ENCODE measurements around the gene TAS2R60. TPM values are rescaled to one million over a fixed set of nuclear protein-coding genes. Genes with fewer than 3 reads are reported as not detected.
"Not testable (repeated sequence)": the region's sequence is repeated elsewhere in the genome, so short reads cannot be mapped to it uniquely, and the experiment has no call there.

TAS2R60 gene
- total and polyA plus RNA-seq, 2 experiments from 2014 or later, result 0.37 to 4.0 TPM

DNA sequence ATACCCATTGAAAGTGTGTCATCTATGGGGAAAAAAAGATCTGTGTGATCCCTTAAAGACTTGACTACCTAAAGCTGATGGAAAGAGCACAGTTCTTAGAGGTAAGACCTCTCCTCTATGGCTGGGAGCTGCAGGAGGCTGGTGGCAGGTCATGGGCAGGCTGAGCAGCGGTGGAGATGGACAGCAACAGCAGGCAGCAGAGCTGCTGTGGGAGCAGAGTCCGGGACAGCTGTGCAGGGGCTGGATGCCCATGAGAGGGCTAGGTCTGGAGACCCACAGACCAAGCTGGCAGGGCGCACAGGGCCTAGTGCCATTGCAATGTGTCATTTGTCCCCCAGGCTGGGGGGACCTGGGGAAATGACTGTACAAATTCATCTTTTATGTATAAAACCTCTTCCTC lies 21.2 kb upstream of the TAS2R60 start:
- Histone ChIP-seq H3K27me3 (ENCODE audit: insufficient read depth) (no peaks in the 10 kb centered on the region), H3K36me3 (ENCODE audit: insufficient read depth) (0 out of 2 replicates have a peak, but pooled peaks cover 9% of the 10 kb centered on the region), H4K20me1 (replicated peaks; ENCODE audit: insufficient read depth) (no peaks in the 10 kb centered on the region), H3K9me2 (ENCODE audit: insufficient read depth) (0 out of 2 replicates have a peak, but pooled peaks cover 3% of the 10 kb centered on the region), H3K27ac (ENCODE audit: low read depth) (no peak overlapping the region), H3K4me2 (no peak overlapping the region), H3F3A (replicated peaks; ENCODE audit: low read depth) (no peaks in the 10 kb centered on the region), H3K79me2 (replicated peaks; ENCODE audit: insufficient read depth) (no peaks in the 10 kb centered on the region), H3K4me1 (ENCODE audit: insufficient read depth) (peaks cover 16% of the 10 kb centered on the region), H2AFZ (no peak overlapping the region), H3K4me3 (no peak overlapping the region)
- H3K27me3 Mint-ChIP-seq (ENCODE audit: insufficient read depth, low read depth, poor library complexity), result peaks cover 9% of the 10 kb centered on the region
- ATAC-seq, result no peak
- DNase-seq (ENCODE audit: low spot score), result no peak
- peaks cover 21% of the 10 kb centered on the region for H3K4me1 Mint-ChIP-seq
- H3K9me3 Mint-ChIP-seq, result peaks cover 39% of the 10 kb centered on the region
- H3K4me3 Mint-ChIP-seq, result no peak overlapping the region
- H3K27ac Mint-ChIP-seq, result no peak overlapping the region
- peaks cover 58% of the 10 kb centered on the region for H3K36me3 Mint-ChIP-seq (ENCODE audit: low read depth)
- TF ChIP-seq ZNF114 (CRISPR knock-in tag; IDR thresholded peaks at IDR 0.05) (no peak), CREB1 (CRISPR knock-in tag; IDR thresholded peaks at IDR 0.05; ENCODE audit: low read depth) (no peak), NANOG (IDR thresholded peaks at IDR 0.05; ENCODE audit: borderline replicate concordance) (no peak), JUNB (IDR thresholded peaks at IDR 0.05; ENCODE audit: unreplicated experiment) (no peak), REST (IDR thresholded peaks at IDR 0.05; ENCODE audit: unreplicated experiment) (no peak), ZNF331 (CRISPR knock-in tag; IDR thresholded peaks at IDR 0.05; ENCODE audit: low read depth) (no peak), ZNF462 (CRISPR knock-in tag; IDR thresholded peaks at IDR 0.05) (no peak), EZH2 (IDR thresholded peaks at IDR 0.05; ENCODE audit: low read depth, unreplicated experiment) (no peak)
- TF ChIP-seq, protein P1, sequence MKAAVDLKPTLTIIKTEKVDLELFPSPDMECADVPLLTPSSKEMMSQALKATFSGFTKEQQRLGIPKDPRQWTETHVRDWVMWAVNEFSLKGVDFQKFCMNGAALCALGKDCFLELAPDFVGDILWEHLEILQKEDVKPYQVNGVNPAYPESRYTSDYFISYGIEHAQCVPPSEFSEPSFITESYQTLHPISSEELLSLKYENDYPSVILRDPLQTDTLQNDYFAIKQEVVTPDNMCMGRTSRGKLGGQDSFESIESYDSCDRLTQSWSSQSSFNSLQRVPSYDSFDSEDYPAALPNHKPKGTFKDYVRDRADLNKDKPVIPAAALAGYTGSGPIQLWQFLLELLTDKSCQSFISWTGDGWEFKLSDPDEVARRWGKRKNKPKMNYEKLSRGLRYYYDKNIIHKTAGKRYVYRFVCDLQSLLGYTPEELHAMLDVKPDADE (IDR thresholded peaks at IDR 0.05), result no peak

- Mint-ChIP-seq H3K36me3 (ENCODE audit: low read depth) (peaks cover 47% of the 10 kb centered on the region), H3K9me3 (peaks cover 34% of the 10 kb centered on the region)
- H3K27ac ChIP-seq (ENCODE audit: low read depth); H3K27ac Mint-ChIP-seq; H3K36me3 ChIP-seq (ENCODE audit: insufficient read depth); H3F3A ChIP-seq (replicated peaks; ENCODE audit: low read depth); H2AFZ ChIP-seq; H3K4me3 Mint-ChIP-seq; H3K9me2 ChIP-seq (ENCODE audit: insufficient read depth); H4K20me1 ChIP-seq (replicated peaks; ENCODE audit: insufficient read depth); H3K27me3 ChIP-seq (ENCODE audit: insufficient read depth); DNase-seq (ENCODE audit: low spot score); ATAC-seq; H3K79me2 ChIP-seq (replicated peaks; ENCODE audit: insufficient read depth); H3K27me3 Mint-ChIP-seq (ENCODE audit: insufficient read depth, low read depth, poor library complexity); H3K4me2 ChIP-seq; H3K4me1 Mint-ChIP-seq; H3K4me1 ChIP-seq (ENCODE audit: insufficient read depth); H3K4me3 ChIP-seq: not testable (repeated sequence)
Observed at GRCh38 chr7:143424476-143424875, 18.8 kb upstream of the TAS2R60 start.
